Trophoblast cell (in vitro differentiated cells and primary cell): ENCODE measurements around the gene DHX29.

Source experiments
- DNase-seq, 2 donors: peaks; one replicate each; pipeline ENCODE4 v3.0.0-alpha.2; 2016
- H2AFZ ChIP-seq: 2 replicates; pipeline ENCODE4 v1.6.1; 2013; ENCODE audit warnings: low read length, moderate library complexity, mild to moderate bottlenecking; ENCODE audit not compliant: insufficient read depth, poor library complexity
- H2AK5ac ChIP-seq: 2 replicates; pipeline ENCODE4 v1.6.1; 2013; ENCODE audit warnings: mild to moderate bottlenecking, low read length
- H2BK120ac ChIP-seq: 2 replicates; pipeline ENCODE4 v1.6.1; 2013; ENCODE audit warnings: low read length, mild to moderate bottlenecking, moderate library complexity; ENCODE audit not compliant: insufficient read depth, poor library complexity
- H2BK12ac ChIP-seq: 2 replicates; pipeline ENCODE4 v1.6.1; 2013; ENCODE audit warnings: mild to moderate bottlenecking, low read length, moderate library complexity
- H2BK5ac ChIP-seq: 2 replicates; pipeline ENCODE4 v1.6.1; 2013; ENCODE audit warnings: low read length, low read depth, moderate library complexity, mild to moderate bottlenecking; ENCODE audit not compliant: poor library complexity
- H3K14ac ChIP-seq: 2 replicates; pipeline ENCODE4 v1.6.1; 2013; ENCODE audit warnings: mild to moderate bottlenecking, low read length
- H3K18ac ChIP-seq: 2 replicates; pipeline ENCODE4 v1.6.1; 2013; ENCODE audit warnings: mild to moderate bottlenecking, low read length
- H3K23ac ChIP-seq: 2 replicates; pipeline ENCODE4 v1.6.1; 2013; ENCODE audit warnings: low read length
- H3K27ac ChIP-seq: 2 replicates; pipeline ENCODE4 v1.5.1; 2013; ENCODE audit warnings: low read depth, mild to moderate bottlenecking, inconsistent platforms, low read length, moderate library complexity
- H3K27me3 ChIP-seq: 2 replicates; pipeline ENCODE4 v1.6.1; 2013; ENCODE audit warnings: inconsistent platforms, mild to moderate bottlenecking, low read length, moderate library complexity; ENCODE audit not compliant: insufficient read depth
- H3K36me3 ChIP-seq, 2 experiments: 1 replicate in 1 of 2; 2 replicates in 1 of 2; pipeline ENCODE4 v1.6.1; 2013; ENCODE audit warnings: low read length in 2 of 2, mild to moderate bottlenecking in 2 of 2, moderate library complexity in 1 of 2; ENCODE audit not compliant: insufficient read depth in 2 of 2, control insufficient read depth in 1 of 2
- H3K4ac ChIP-seq: 2 replicates; pipeline ENCODE4 v1.6.1; 2013; ENCODE audit warnings: low read depth, mild to moderate bottlenecking, low read length, moderate library complexity
- H3K4me1 ChIP-seq, 2 experiments: 1 replicate in 1 of 2; 2 replicates in 1 of 2; pipeline ENCODE4 v1.6.1; 2013; ENCODE audit warnings: low read length in 2 of 2, mild to moderate bottlenecking in 2 of 2, moderate library complexity in 1 of 2; ENCODE audit not compliant: insufficient read depth in 2 of 2, control insufficient read depth in 1 of 2
- H3K4me2 ChIP-seq: 2 replicates; pipeline ENCODE4 v1.6.1; 2013; ENCODE audit warnings: inconsistent platforms, mild to moderate bottlenecking, low read length, moderate library complexity
- H3K4me3 ChIP-seq: 2 replicates; pipeline ENCODE4 v1.5.1; 2013; ENCODE audit warnings: mild to moderate bottlenecking, low read depth, low read length, inconsistent platforms
- H3K79me1 ChIP-seq: one replicate; pipeline ENCODE4 v1.6.1; 2013; ENCODE audit warnings: low read length
- H3K79me2 ChIP-seq: 2 replicates; pipeline ENCODE4 v1.6.1; 2013; ENCODE audit warnings: low read length, mild to moderate bottlenecking; ENCODE audit not compliant: control insufficient read depth, insufficient read depth, poor library complexity
- H3K9ac ChIP-seq: 2 replicates; pipeline ENCODE4 v1.6.1; 2013; ENCODE audit warnings: mild to moderate bottlenecking, low read length
- H3K9me3 ChIP-seq: 2 replicates; pipeline ENCODE4 v1.6.1; 2013; ENCODE audit warnings: low read depth, mild to moderate bottlenecking, control low read depth, inconsistent platforms, low read length; ENCODE audit not compliant: insufficient read depth
- H4K12ac ChIP-seq: 2 replicates; pipeline ENCODE4 v1.6.1; 2013; ENCODE audit warnings: low read depth, mild to moderate bottlenecking, low read length, moderate library complexity
- H4K8ac ChIP-seq: 2 replicates; pipeline ENCODE4 v1.6.1; 2013; ENCODE audit warnings: low read depth, mild to moderate bottlenecking, low read length, moderate library complexity
- H4K91ac ChIP-seq: one replicate; pipeline ENCODE4 v1.6.1; 2013; ENCODE audit warnings: low read depth, mild to moderate bottlenecking, low read length, moderate library complexity
- WGBS: extraction: QIAGEN DNeasy Blood & Tissue Kit; methylation state at CpG from one replicate; pipeline ENCODE4 v1.1.7; 2013; ENCODE audit warnings: missing lambda C conversion rate; ENCODE audit not compliant: insufficient read length, insufficient coverage; ENCODE audit errors: extremely low coverage; 5-methylcytosine and 5-hydroxymethylcytosine counted together

Gene DHX29

GRCh38 chr5:55324815-55325418 lies 17.4 kb upstream of the DHX29 start:
- Histone ChIP-seq H3K4me1 (no peaks in the 10 kb centered on the region), H2BK5ac (no peak overlapping the region), H3K27ac (no peak overlapping the region), H3K27me3 (no peaks in the 10 kb centered on the region), H2AK5ac (no peak overlapping the region), H3K9me3 (no peaks in the 10 kb centered on the region), H4K8ac (no peak overlapping the region), H3K79me2 (no peaks in the 10 kb centered on the region), H2BK120ac (no peak overlapping the region), H3K4ac (no peak overlapping the region), H4K12ac (no peak overlapping the region), H2BK12ac (no peak overlapping the region), H3K4me2 (no peak overlapping the region), H3K79me1 (no peaks in the 10 kb centered on the region), H2AFZ (no peak overlapping the region), H3K14ac (no peak overlapping the region), H3K9ac (no peak overlapping the region), H3K23ac (no peak overlapping the region), H4K91ac (no peak overlapping the region), H3K36me3 (peaks cover 2 to 7% of the 10 kb centered on the region in 2 experiments), H3K18ac (no peak overlapping the region), H3K4me3 (no peak overlapping the region)
- WGBS = no CpG with 5 or more reads among the region's 1 CpG
- peak in 1 of 2 donors; percentile 64 for DNase-seq

GRCh38 chr5:55324006-55324405 lies 16.5 kb upstream of the DHX29 start:
- H3K23ac ChIP-seq = no peak overlapping the region
- no peak overlapping the region for H3K18ac ChIP-seq
- H2AFZ ChIP-seq = no peak overlapping the region
- no peak overlapping the region for H2BK120ac ChIP-seq
- H2BK5ac ChIP-seq = no peak overlapping the region
- H3K4ac ChIP-seq = no peak overlapping the region
- H3K36me3 ChIP-seq = peaks cover under 1 to 3% of the 10 kb centered on the region in 2 experiments
- no peaks in the 10 kb centered on the region for H3K27me3 ChIP-seq
- H3K4me3 ChIP-seq = no peak overlapping the region
- H4K91ac ChIP-seq = no peak overlapping the region
- no peak overlapping the region for H3K9ac ChIP-seq
- H2BK12ac ChIP-seq = no peak overlapping the region
- H3K79me1 ChIP-seq = no peaks in the 10 kb centered on the region
- no peak overlapping the region for H2AK5ac ChIP-seq
- H3K27ac ChIP-seq = no peak overlapping the region
- no peak overlapping the region for H4K8ac ChIP-seq
- H3K79me2 ChIP-seq = no peaks in the 10 kb centered on the region
- no peak for DNase-seq
- H3K9me3 ChIP-seq = no peaks in the 10 kb centered on the region
- H3K4me1 ChIP-seq = no peaks in the 10 kb centered on the region
- H4K12ac ChIP-seq = no peak overlapping the region
- no peak overlapping the region for H3K14ac ChIP-seq
- no peak overlapping the region for H3K4me2 ChIP-seq

- WGBS = no CpG with 5 or more reads among the region's 4 CpGs
- no peaks in the 10 kb centered on the region for H3K79me1 ChIP-seq
- H3K4me3 ChIP-seq = no peak overlapping the region
These were observed 13.1 kb upstream of the DHX29 start for GRCh38 chr5:55320571-55320970.

GRCh38 chr5:55319491-55319890 lies 12.0 kb upstream of the DHX29 start:
- DNase-seq = no peak
- Histone ChIP-seq H4K8ac (no peak overlapping the region), H3K23ac (no peak overlapping the region), H3K79me1 (no peaks in the 10 kb centered on the region), H4K91ac (no peak overlapping the region), H3K27me3 (no peaks in the 10 kb centered on the region), H3K9me3 (no peaks in the 10 kb centered on the region), H3K36me3 (peaks cover 0 to 3% of the 10 kb centered on the region in 2 experiments), H2AFZ (no peak overlapping the region), H3K4ac (no peak overlapping the region), H3K79me2 (no peaks in the 10 kb centered on the region), H2BK120ac (no peak overlapping the region), H3K4me3 (no peak overlapping the region), H3K18ac (no peak overlapping the region), H4K12ac (no peak overlapping the region), H3K14ac (no peak overlapping the region), H2BK5ac (no peak overlapping the region), H3K27ac (no peak overlapping the region), H2AK5ac (no peak overlapping the region), H3K4me1 (peaks cover 0 to 3% of the 10 kb centered on the region in 2 experiments), H2BK12ac (no peak overlapping the region), H3K9ac (no peak overlapping the region), H3K4me2 (no peak overlapping the region)
- WGBS = no CpG with 5 or more reads among the region's 1 CpG

More at GRCh38 chr5:55320571-55320970, 13.1 kb upstream of the DHX29 start:
- Histone ChIP-seq H2BK12ac (no peak overlapping the region), H3K27me3 (no peaks in the 10 kb centered on the region), H3K4me1 (no peaks in the 10 kb centered on the region), H4K12ac (no peak overlapping the region), H3K79me2 (no peaks in the 10 kb centered on the region), H3K14ac (no peak overlapping the region), H4K8ac (no peak overlapping the region), H2BK120ac (no peak overlapping the region), H3K36me3 (peaks cover 0 to 3% of the 10 kb centered on the region in 2 experiments), H3K4ac (no peak overlapping the region), H4K91ac (no peak overlapping the region), H3K23ac (no peak overlapping the region), H3K9me3 (no peaks in the 10 kb centered on the region), H2BK5ac (no peak overlapping the region), H3K9ac (no peak overlapping the region), H3K27ac (no peak overlapping the region), H2AK5ac (no peak overlapping the region), H2AFZ (no peak overlapping the region), H3K18ac (no peak overlapping the region), H3K4me2 (no peak overlapping the region)
- DNase-seq = no peak
